K562 (cell line): ENCODE results near the gene YPEL1. TPM values are rescaled to one million over a fixed set of nuclear protein-coding genes. Genes with fewer than 3 reads are reported as not detected.

Experiments used
- ATAC-seq: fragments of 200-7000 bp; cut with Tn5 transposase; 3 replicates; pipeline ENCODE4 v1.9.1; 2020; ENCODE audit warnings: moderate library complexity
- BruUV-seq: library from RNA; stranded (reverse); fragments of 400-500 nt; replicated peaks from 2 replicates; lab custom pipeline; 2021; lab: Mats Ljungman, UMichigan
- CTCF ChIA-PET: fragments of 300-600 bp; formaldehyde crosslinking; extraction: SDS; loops from one replicate; lab custom pipeline; 2021; ENCODE audit warnings: low intra/inter-chr PET ratio; lab: Yijun Ruan, JAX
- POLR2A ChIA-PET: fragments of 300-600, 350-650 bp; sonication (Branson Sonifier 250); formaldehyde crosslinking; extraction: SDS; loops from one replicate; lab custom pipeline; 2021; ENCODE audit warnings: antibody characterized with exemption, inconsistent platforms; lab: Yijun Ruan, JAX
- DNase-seq, 4 experiments: peaks; one replicate each; pipeline versions ENCODE4 v3.0.0 to v3.0.0-alpha.2; 2011 to 2018; ENCODE audit warnings: low spot score in 3 of 4, mixed read lengths in 3 of 4; ENCODE audit errors: extremely low read depth in 1 of 4
- FAIRE-seq: peaks from 2 replicates; lab custom pipeline; 2011; peaks lifted over from hg19 to GRCh38; lab: Jason Lieb, UNC
- H2AFZ ChIP-seq: 2 replicates; pipeline ENCODE4 v1.6.0; 2011; ENCODE audit warnings: low read depth, low read length, control low read depth, inconsistent platforms
- H3K27ac ChIP-seq: fragments of 200-600 bp; 3 replicates; pipeline ENCODE4 v1.8.0; 2011; ENCODE audit warnings: low read depth, mild to moderate bottlenecking, control low read depth, inconsistent platforms, low read length, moderate library complexity, mixed read lengths; ENCODE audit errors: extremely low read depth
- H3K27me3 ChIP-seq, 2 experiments: fragments of 300-600 bp in 1 of 2; 2 replicates in 1 of 2; 3 replicates in 1 of 2; pipeline versions ENCODE4 v1.6.0 to v1.8.0; 2011; ENCODE audit warnings: inconsistent platforms in 2 of 2, low read length in 2 of 2, mild to moderate bottlenecking in 1 of 2, mixed read lengths in 1 of 2, moderate library complexity in 1 of 2; ENCODE audit not compliant: control insufficient read depth in 2 of 2, insufficient read depth in 2 of 2
- H3K36me3 ChIP-seq: fragments of 300-600 bp; 3 replicates; pipeline ENCODE4 v1.8.0; 2011; ENCODE audit warnings: mild to moderate bottlenecking, low read length, inconsistent platforms; ENCODE audit not compliant: control insufficient read depth, insufficient read depth
- H3K4me1 ChIP-seq, 2 experiments: fragments of 200-600 bp in 1 of 2; replicated peaks in 1 of 2; 2 replicates in 1 of 2; 3 replicates in 1 of 2; pipeline versions ENCODE4 v1.5.1 to v1.8.0; 2011; ENCODE audit warnings: inconsistent platforms in 2 of 2, low read length in 2 of 2, mild to moderate bottlenecking in 1 of 2, mixed read lengths in 1 of 2, moderate library complexity in 1 of 2; ENCODE audit not compliant: control insufficient read depth in 2 of 2, insufficient read depth in 2 of 2
- H3K4me2 ChIP-seq: 2 replicates; pipeline ENCODE4 v1.6.1; 2011; ENCODE audit warnings: low read length, control low read depth, inconsistent platforms, mixed read lengths; ENCODE audit not compliant: insufficient read depth
- H3K4me3 ChIP-seq: fragments of 200-600 bp; sonication (generic), shearing (Covaris generic); 2 replicates; pipeline ENCODE4 v1.5.1; 2016; ENCODE audit warnings: control low read depth, inconsistent platforms
- H3K79me2 ChIP-seq: fragments of 200-600 bp; 3 replicates; pipeline ENCODE4 v1.8.0; 2011; ENCODE audit warnings: low read length, inconsistent platforms; ENCODE audit not compliant: control insufficient read depth, insufficient read depth
- H3K9ac ChIP-seq, 2 experiments: 2 replicates each; pipeline versions ENCODE4 v1.6.0 to v1.6.1; 2011; ENCODE audit warnings: low read depth in 2 of 2, low read length in 2 of 2, control low read depth in 1 of 2, inconsistent platforms in 1 of 2, mild to moderate bottlenecking in 1 of 2, mixed read lengths in 1 of 2; ENCODE audit not compliant: insufficient read depth in 1 of 2
- H3K9me1 ChIP-seq: one replicate; pipeline ENCODE4 v1.6.0; 2011; ENCODE audit warnings: inconsistent platforms, mild to moderate bottlenecking, low read length, moderate library complexity; ENCODE audit not compliant: control insufficient read depth, insufficient read depth
- H3K9me3 ChIP-seq: replicated peaks from 2 replicates; pipeline ENCODE4 v1.5.1; 2011; ENCODE audit warnings: low read depth, low read length, inconsistent platforms; ENCODE audit not compliant: control insufficient read depth, insufficient read depth
- H4K20me1 ChIP-seq: replicated peaks from 2 replicates; pipeline ENCODE4 v1.6.1; 2011; ENCODE audit warnings: low read length, inconsistent platforms, mixed read lengths; ENCODE audit not compliant: control insufficient read depth, insufficient read depth
- CREB1 ChIP-seq, 2 experiments: sonication (generic) in 1 of 2; formaldehyde crosslinking in 1 of 2; IDR thresholded peaks; 2 replicates each; pipeline versions ENCODE4 v1.6.1 to v1.8.0; 2012 to 2022; ENCODE audit warnings: inconsistent platforms in 1 of 2, mild to moderate bottlenecking in 1 of 2, missing genetic modification reagents in 1 of 2, moderate library complexity in 1 of 2
- SAP30 ChIP-seq: fragments of 200-600 bp; sonication (generic); IDR thresholded peaks from 2 replicates; pipeline ENCODE4 v1.6.1; 2012; ENCODE audit warnings: borderline replicate concordance, low read depth, mild to moderate bottlenecking, moderate library complexity, low read length, control low read depth, inconsistent platforms; ENCODE audit not compliant: insufficient read depth, poor library complexity, severe bottlenecking
- SNRNP70 ChIP-seq: fragments of 200-400 bp; formaldehyde crosslinking; optimal IDR thresholded peaks from 2 replicates; pipeline ENCODE3; 2017; ENCODE audit warnings: low read depth, low read length
- TBL1XR1 ChIP-seq, 2 experiments: IDR thresholded peaks; 2 replicates each; pipeline ENCODE4 v1.6.1; 2012; ENCODE audit warnings: improper control_type of control experiment in 2 of 2, low read length in 2 of 2, mild to moderate bottlenecking in 1 of 2
- WGBS: fragments of 100-300 bp; shearing (Covaris generic); methylation state at CpG from one replicate; pipeline ENCODE4 v1.1.6; 2016; ENCODE audit warnings: low coverage, mixed read lengths; ENCODE audit not compliant: insufficient coverage; ENCODE audit errors: missing lambda C conversion rate; 5-methylcytosine and 5-hydroxymethylcytosine counted together
- in situ Hi-C: fragments of 300-500 bp; cut with MboI; formaldehyde crosslinking; loops from 4 replicates; pipeline ENCODE4 v1.15.0; 2018; ENCODE audit warnings: inconsistent platforms, mixed read lengths
- intact Hi-C: fragments of 100-400 bp; cut with micrococcal nuclease; formaldehyde crosslinking; loops from 2 replicates; pipeline ENCODE4 v1.14.2; 2022
- polyA plus RNA-seq, 8 experiments: library from polyadenylated mRNA; depleted of rRNA in 4 of 8; stranded (reverse) in 5 of 8; unstranded in 3 of 8; fragments of >200 nt; fragmentation: Nextera tagmentation in 2 of 8; fragmentation: Illumina TruSeq in 1 of 8; extraction: Ambion mirVana in 2 of 8; extraction: Trizol in 1 of 8; gene quantifications; 2 replicates each; pipeline versions ENCODE4 v1.2.1 to v1.2.3, GENCODE V29; 2011 to 2014; ENCODE audit warnings: inconsistent platforms in 1 of 8, missing spikeins in 1 of 8
- total RNA-seq, 7 experiments: library from RNA; depleted of rRNA in 6 of 7; stranded (reverse); fragments of >200 nt in 6 of 7; fragmentation: Illumina TruSeq in 2 of 7; extraction: Trizol in 2 of 7; gene quantifications; 2 replicates each; pipeline versions ENCODE4 v1.2.1 to v1.2.3, GENCODE V29; 2011 to 2021; ENCODE audit warnings: low replicate concordance in 1 of 7
- TF ChIP-seq, protein P1 (sequence below): fragments of 450-650 bp; conservative IDR thresholded peaks from 2 replicates; pipeline ENCODE4 v1.6.1; 2016; ENCODE audit warnings: missing genetic modification characterization, low read depth, mild to moderate bottlenecking, control low read depth, missing compliant biosample characterization
- TF ChIP-seq, protein P2 (sequence below), 2 experiments: fragments of 450-650 bp in 1 of 2; sonication (generic) in 1 of 2; formaldehyde crosslinking; conservative IDR thresholded peaks; 2 replicates each; pipeline versions ENCODE4 v1.4.0 to v1.8.1; 2020 to 2022; ENCODE audit warnings: mild to moderate bottlenecking in 1 of 2, missing genetic modification reagents in 1 of 2

Gene YPEL1
- total and polyA plus RNA-seq, 9 of the 15 experiments (the other 6 are each of a cell fraction or from before 2014, with no cell fraction given), result 0.07 to 2.2 (median 0.46) TPM

DNA sequence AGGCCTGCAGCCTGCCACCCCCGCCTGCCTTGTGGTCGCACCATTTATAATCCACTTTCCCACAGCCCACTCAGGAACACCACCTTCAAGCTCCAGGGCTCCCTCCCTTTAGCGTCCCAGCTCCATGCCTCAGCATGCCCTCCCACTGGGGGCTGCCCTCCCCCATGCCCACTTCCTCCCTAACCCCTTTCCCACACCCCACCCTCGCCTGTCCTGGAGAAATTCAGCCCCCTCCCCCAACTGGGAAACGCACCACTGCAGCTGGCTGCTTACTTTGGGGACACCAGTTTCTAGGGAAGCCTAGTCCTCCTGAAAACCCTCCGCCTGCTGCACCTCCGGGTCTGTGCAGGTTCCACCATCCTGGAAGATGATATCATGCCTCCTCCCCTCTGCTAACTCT is 3.4 kb upstream of the YPEL1 start:
- Histone ChIP-seq H3K4me3 (no peak overlapping the region), H3K9me3 (no peaks in the 10 kb centered on the region), H3K9ac (peak overlapping the region in 1 of 2 experiments; percentile 3; a peak in 2 of 4 replicates), H3K36me3 (no peaks in the 10 kb centered on the region), H2AFZ (0 out of 2 replicates have a peak overlapping the region, but pooled peaks have one; percentile 17), H3K4me2 (no peak overlapping the region), H3K9me1 (no peaks in the 10 kb centered on the region), H3K27me3 (peaks cover 45 to 50% of the 10 kb centered on the region in 2 experiments), H4K20me1 (peaks cover 8% of the 10 kb centered on the region; the same call in 1 of the 2 replicates), H3K27ac (no peak overlapping the region), H3K4me1 (peaks cover 18 to 29% of the 10 kb centered on the region in 2 experiments), H3K79me2 (no peaks in the 10 kb centered on the region)
- TF ChIP-seq CREB1 (IDR thresholded peaks at IDR 0.05) (no peak), CREB1 (CRISPR knock-in tag; IDR thresholded peaks at IDR 0.05) (no peak), SAP30 (peak; percentile 23), TBL1XR1 (IDR thresholded peaks at IDR 0.05; ENCODE audit: low read length in 2 of 2) (0 out of 4 replicates have a peak, but pooled peaks of 1 of the 2 experiments have one; percentile 9), SNRNP70 (peak; percentile 82)
- TF ChIP-seq, protein P1, sequence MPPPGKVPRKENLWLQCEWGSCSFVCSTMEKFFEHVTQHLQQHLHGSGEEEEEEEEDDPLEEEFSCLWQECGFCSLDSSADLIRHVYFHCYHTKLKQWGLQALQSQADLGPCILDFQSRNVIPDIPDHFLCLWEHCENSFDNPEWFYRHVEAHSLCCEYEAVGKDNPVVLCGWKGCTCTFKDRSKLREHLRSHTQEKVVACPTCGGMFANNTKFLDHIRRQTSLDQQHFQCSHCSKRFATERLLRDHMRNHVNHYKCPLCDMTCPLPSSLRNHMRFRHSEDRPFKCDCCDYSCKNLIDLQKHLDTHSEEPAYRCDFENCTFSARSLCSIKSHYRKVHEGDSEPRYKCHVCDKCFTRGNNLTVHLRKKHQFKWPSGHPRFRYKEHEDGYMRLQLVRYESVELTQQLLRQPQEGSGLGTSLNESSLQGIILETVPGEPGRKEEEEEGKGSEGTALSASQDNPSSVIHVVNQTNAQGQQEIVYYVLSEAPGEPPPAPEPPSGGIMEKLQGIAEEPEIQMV (tag), result 0 out of 2 replicates have a peak, but pooled peaks have one; percentile 32
- TF ChIP-seq, protein P2, sequence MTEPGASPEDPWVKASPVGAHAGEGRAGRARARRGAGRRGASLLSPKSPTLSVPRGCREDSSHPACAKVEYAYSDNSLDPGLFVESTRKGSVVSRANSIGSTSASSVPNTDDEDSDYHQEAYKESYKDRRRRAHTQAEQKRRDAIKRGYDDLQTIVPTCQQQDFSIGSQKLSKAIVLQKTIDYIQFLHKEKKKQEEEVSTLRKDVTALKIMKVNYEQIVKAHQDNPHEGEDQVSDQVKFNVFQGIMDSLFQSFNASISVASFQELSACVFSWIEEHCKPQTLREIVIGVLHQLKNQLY (CRISPR knock-in tag; conservative IDR thresholded peaks at IDR 0.05), result peak in 1 of 2 experiments; percentile 59; a peak in 1 of 4 replicates
- FAIRE-seq, result no peak
- CTCF ChIA-PET, result no interaction called here
- intact Hi-C loops, result no loop called here
- peak in 1 of 4 experiments; percentile 68 for DNase-seq
- no peak for ATAC-seq
- in situ Hi-C loops, result no loop called here
- BruUV-seq, result no TSS peak
- 28% methylated on average over 7 of the region's 7 CpGs for WGBS
- POLR2A ChIA-PET, result interaction anchor here (0.7 to 2.7 kb wide), 11 partner anchors 10 to 188 kb away, joined by 3 to 13 read pairs (median 3); partner anchors contain the start of gene MAPK1
